PC-9 (cell line): ENCODE data around the gene HPCAL1. TPM values are rescaled to one million over a fixed set of nuclear protein-coding genes. Genes with fewer than 3 reads are reported as not detected.

ENCODE experiments used
- BruUV-seq: library from RNA; stranded (reverse); fragments of 400-500 nt; replicated peaks from 2 replicates; lab custom pipeline; 2021; lab: Mats Ljungman, UMichigan
- CTCF ChIA-PET: fragments of 300-600 bp; sonication (Branson Sonifier 250); formaldehyde crosslinking; loops from one replicate; lab custom pipeline; 2022; ENCODE audit warnings: antibody characterized with exemption; lab: Charles Lee
- POLR2A ChIA-PET: fragments of 300-600 bp; sonication (Branson Sonifier 250); formaldehyde crosslinking; loops from one replicate; lab custom pipeline; 2022; ENCODE audit warnings: antibody characterized with exemption; ENCODE audit not compliant: unreplicated experiment; lab: Charles Lee
- DNase-seq, 2 experiments: peaks; one replicate each; pipeline versions ENCODE4 v3.0.0 to v3.0.0-alpha.2; 2015 to 2022; ENCODE audit warnings: mixed read lengths in 1 of 2
- H2AFZ ChIP-seq: fragments of 200-600 bp; sonication (generic); 2 replicates; pipeline ENCODE4 v1.8.1; 2017; ENCODE audit warnings: antibody characterized with exemption
- H3F3A ChIP-seq: fragments of 200-600 bp; sonication (generic); 2 replicates; pipeline ENCODE4 v1.8.1; 2017; ENCODE audit warnings: antibody characterized with exemption, mild to moderate bottlenecking, low read depth; ENCODE audit not compliant: insufficient read depth
- H3K27ac ChIP-seq: fragments of 200-600 bp; sonication (generic); 2 replicates; pipeline ENCODE4 v1.6.1; 2016; ENCODE audit warnings: mixed run types
- H3K27me3 ChIP-seq: fragments of 200-600 bp; sonication (generic); 2 replicates; pipeline ENCODE4 v1.6.1; 2016; ENCODE audit warnings: low read depth, mixed run types; ENCODE audit not compliant: insufficient read depth
- H3K36me3 ChIP-seq: fragments of 200-600 bp; sonication (generic); 2 replicates; pipeline ENCODE4 v1.6.1; 2016; ENCODE audit warnings: low read depth, mixed run types
- H3K4me1 ChIP-seq: fragments of 200-600 bp; sonication (generic); replicated peaks from 2 replicates; pipeline ENCODE4 v1.6.1; 2016; ENCODE audit warnings: mixed run types; ENCODE audit not compliant: insufficient read depth
- H3K4me2 ChIP-seq: fragments of 200-600 bp; sonication (generic); 2 replicates; pipeline ENCODE4 v1.6.1; 2017; ENCODE audit warnings: mixed run types
- H3K4me3 ChIP-seq: fragments of 200-600 bp; sonication (generic); 2 replicates; pipeline ENCODE4 v1.6.1; 2016; ENCODE audit warnings: mixed run types
- H3K79me2 ChIP-seq: fragments of 200-600 bp; sonication (generic); 2 replicates; pipeline ENCODE4 v1.6.1; 2017; ENCODE audit warnings: low read depth, mixed run types
- H3K9me2 ChIP-seq: fragments of 200-600 bp; sonication (generic); 2 replicates; pipeline ENCODE4 v1.8.1; 2017; ENCODE audit warnings: mild to moderate bottlenecking; ENCODE audit not compliant: insufficient read depth
- H3K9me3 ChIP-seq: fragments of 200-600 bp; sonication (generic); 2 replicates; pipeline ENCODE4 v1.8.1; 2016; ENCODE audit warnings: low read depth; ENCODE audit not compliant: insufficient read depth
- H4K20me1 ChIP-seq: fragments of 200-600 bp; sonication (generic); 2 replicates; pipeline ENCODE4 v1.8.1; 2017; ENCODE audit not compliant: insufficient read depth
- CTCF ChIP-seq: fragments of 200-600 bp; sonication (generic); conservative IDR thresholded peaks from 2 replicates; pipeline ENCODE4 v1.6.1; 2017; ENCODE audit warnings: mixed run types, antibody characterized with exemption, mild to moderate bottlenecking, moderate library complexity
- EZH2 ChIP-seq: fragments of 200-600 bp; sonication (generic); IDR thresholded peaks from 2 replicates; pipeline ENCODE4 v1.8.0; 2017; ENCODE audit warnings: antibody characterized with exemption, low read depth
- intact Hi-C: fragments of 100-400 bp; cut with micrococcal nuclease; formaldehyde crosslinking; loops from one replicate; pipeline ENCODE4 v1.10.0; 2022; ENCODE audit not compliant: unreplicated experiment
- total RNA-seq: library from RNA; stranded (reverse); gene quantifications from 2 replicates; pipeline ENCODE4 v1.2.3, GENCODE V29; 2021

The HPCAL1 gene
- total RNA-seq, 1 experiment from 2014 or later, result 105 TPM

GRCh38 chr2:10317646-10318045, 14.9 kb downstream of the HPCAL1 start:
- H3K4me3 ChIP-seq, result no peak overlapping the region
- no peaks in the 10 kb centered on the region for H3K27me3 ChIP-seq
- DNase-seq, result no peak
- peaks cover 32% of the 10 kb centered on the region for H3K36me3 ChIP-seq
- no peak overlapping the region for H2AFZ ChIP-seq
- no TSS peak for BruUV-seq
- H3K9me3 ChIP-seq, result no peaks in the 10 kb centered on the region
- H3F3A ChIP-seq, result peaks cover 12% of the 10 kb centered on the region; the same call in 1 of the 2 replicates
- ChIA-PET CTCF (no interaction called here), POLR2A (no interaction called here)
- no peaks in the 10 kb centered on the region for H3K4me1 ChIP-seq
- no peak overlapping the region; the same call in 1 of the 2 replicates for H3K27ac ChIP-seq
- intact Hi-C loops, result no loop called here
- no peaks in the 10 kb centered on the region for H3K9me2 ChIP-seq
- H3K79me2 ChIP-seq, result peaks cover 97% of the 10 kb centered on the region
- TF ChIP-seq CTCF (no peak), EZH2 (no peak)
- H3K4me2 ChIP-seq, result no peak overlapping the region
- peaks cover 84% of the 10 kb centered on the region for H4K20me1 ChIP-seq

- Histone ChIP-seq H4K20me1 (peaks cover 80% of the 10 kb centered on the region), H3F3A (peaks cover 15% of the 10 kb centered on the region; the same call in 1 of the 2 replicates), H3K4me3 (no peak overlapping the region), H3K9me2 (no peaks in the 10 kb centered on the region), H2AFZ (no peak overlapping the region), H3K4me1 (no peaks in the 10 kb centered on the region), H3K79me2 (peaks cover 97% of the 10 kb centered on the region), H3K27ac (no peak overlapping the region), H3K9me3 (no peaks in the 10 kb centered on the region), H3K4me2 (no peak overlapping the region), H3K27me3 (no peaks in the 10 kb centered on the region), H3K36me3 (peaks cover 36% of the 10 kb centered on the region)
- intact Hi-C loops, result no loop called here
- no TSS peak for BruUV-seq
- DNase-seq, result no peak
- no peak for TF ChIP-seq EZH2
- TF ChIP-seq CTCF, result no peak
- CTCF ChIA-PET, result no interaction called here
- POLR2A ChIA-PET, result no interaction called here
These were observed 15.6 kb downstream of the HPCAL1 start for GRCh38 chr2:10318345-10318744.

- no peak overlapping the region for H3K27ac ChIP-seq
- intact Hi-C loops, result no loop called here
- POLR2A ChIA-PET, result no interaction called here
- H3K4me1 ChIP-seq, result peaks cover 12% of the 10 kb centered on the region
- no peak for DNase-seq
- no peak overlapping the region for H3K4me2 ChIP-seq
- CTCF ChIA-PET, result no interaction called here
- H3K9me2 ChIP-seq, result no peaks in the 10 kb centered on the region
- peaks cover 82% of the 10 kb centered on the region for H4K20me1 ChIP-seq
- no peaks in the 10 kb centered on the region for H3K9me3 ChIP-seq
- H3K27me3 ChIP-seq, result no peaks in the 10 kb centered on the region
- no TSS peak for BruUV-seq
- no peak overlapping the region for H2AFZ ChIP-seq
- H3K36me3 ChIP-seq, result peaks cover 39% of the 10 kb centered on the region
- no peak overlapping the region for H3K4me3 ChIP-seq
- peaks cover 97% of the 10 kb centered on the region for H3K79me2 ChIP-seq
- TF ChIP-seq CTCF (no peak), EZH2 (no peak)
- peaks cover 15% of the 10 kb centered on the region; the same call in 1 of the 2 replicates for H3F3A ChIP-seq
These were observed 17.3 kb downstream of the HPCAL1 start for GRCh38 chr2:10319892-10320574.
